T-helper 1 cell treated with Interleukin-12 subunit alpha and Interleukin-12 subunit beta and Interleukin-4 antibody, amounts not matched to agents 30 μg/mL and 1 μg/mL, for 36 hours (primary cell): ENCODE measurements around the gene PAFAH1B2.

ENCODE experiments used
- H3K27ac Mint-ChIP-seq: one replicate; pipeline ENCODE4 v1.8.0; 2021; ENCODE audit warnings: mild to moderate bottlenecking, mixed read lengths
- H3K27me3 Mint-ChIP-seq: one replicate; pipeline ENCODE4 v1.8.0; 2021; ENCODE audit warnings: low read depth, mixed read lengths
- H3K36me3 Mint-ChIP-seq: one replicate; pipeline ENCODE4 v1.8.0; 2021; ENCODE audit warnings: low read depth, mixed read lengths
- H3K4me1 Mint-ChIP-seq: one replicate; pipeline ENCODE4 v1.8.0; 2021; ENCODE audit warnings: low read depth, mixed read lengths
- H3K4me3 Mint-ChIP-seq: one replicate; pipeline ENCODE4 v1.8.0; 2021; ENCODE audit warnings: mild to moderate bottlenecking, moderate library complexity, mixed read lengths
- H3K9me3 Mint-ChIP-seq: one replicate; pipeline ENCODE4 v1.8.0; 2021; ENCODE audit warnings: mixed read lengths

The PAFAH1B2 gene

DNA sequence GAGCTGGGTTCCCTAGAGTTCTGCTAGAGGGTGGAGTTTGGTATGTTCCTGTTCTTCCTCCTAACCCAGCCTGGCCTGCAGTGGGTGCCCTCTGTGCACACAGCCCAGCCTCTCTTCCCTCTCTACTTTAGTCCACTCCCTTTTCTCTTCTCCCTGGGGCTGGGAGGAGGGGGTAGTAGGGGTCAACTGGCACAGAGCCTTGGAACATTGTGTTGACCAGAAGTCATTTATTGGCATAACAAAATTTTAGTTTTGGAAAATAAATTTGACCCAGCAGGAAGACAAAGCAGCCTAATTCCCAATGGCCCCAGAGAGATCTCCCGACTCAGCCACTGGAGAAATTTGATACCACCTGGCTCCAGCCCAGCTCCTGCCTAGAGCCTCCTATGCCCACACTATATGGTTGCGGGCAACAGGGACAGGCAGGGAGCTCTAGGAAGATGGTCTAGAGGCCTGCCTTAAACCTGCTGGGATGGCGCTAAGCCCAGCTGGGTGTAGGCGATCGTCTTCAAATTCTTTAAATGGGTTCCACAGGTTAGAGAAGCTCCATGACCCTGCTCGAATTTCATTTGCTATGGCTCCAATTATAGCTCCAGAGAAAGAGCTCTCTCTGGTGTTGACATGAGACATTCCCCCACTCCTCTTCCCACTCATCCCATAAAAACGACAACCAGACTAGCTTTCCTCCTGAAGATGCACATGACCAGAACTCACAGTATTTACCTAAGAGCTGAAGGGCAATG is 77.9 kb downstream of the PAFAH1B2 start:
- H3K4me3 Mint-ChIP-seq: no peak overlapping the region
- peaks cover 22% of the 10 kb centered on the region for H3K4me1 Mint-ChIP-seq
- H3K27me3 Mint-ChIP-seq: no peaks in the 10 kb centered on the region
- H3K27ac Mint-ChIP-seq: no peak overlapping the region
- no peaks in the 10 kb centered on the region for H3K9me3 Mint-ChIP-seq
- H3K36me3 Mint-ChIP-seq: peaks cover 64% of the 10 kb centered on the region

GRCh38 chr11:117222991-117223740 is 79.1 kb downstream of the PAFAH1B2 start:
- Mint-ChIP-seq H3K4me3 (no peak overlapping the region), H3K4me1 (peaks cover 16% of the 10 kb centered on the region), H3K27ac (no peak overlapping the region), H3K9me3 (no peaks in the 10 kb centered on the region), H3K27me3 (no peaks in the 10 kb centered on the region), H3K36me3 (peaks cover 61% of the 10 kb centered on the region)

GRCh38 chr11:117223741-117224689 is 79.9 kb downstream of the PAFAH1B2 start:
- H3K9me3 Mint-ChIP-seq: no peaks in the 10 kb centered on the region
- H3K27ac Mint-ChIP-seq: no peak overlapping the region
- H3K4me1 Mint-ChIP-seq: peaks cover 15% of the 10 kb centered on the region
- H3K36me3 Mint-ChIP-seq: peaks cover 60% of the 10 kb centered on the region
- H3K4me3 Mint-ChIP-seq: no peak overlapping the region
- no peaks in the 10 kb centered on the region for H3K27me3 Mint-ChIP-seq

DNA sequence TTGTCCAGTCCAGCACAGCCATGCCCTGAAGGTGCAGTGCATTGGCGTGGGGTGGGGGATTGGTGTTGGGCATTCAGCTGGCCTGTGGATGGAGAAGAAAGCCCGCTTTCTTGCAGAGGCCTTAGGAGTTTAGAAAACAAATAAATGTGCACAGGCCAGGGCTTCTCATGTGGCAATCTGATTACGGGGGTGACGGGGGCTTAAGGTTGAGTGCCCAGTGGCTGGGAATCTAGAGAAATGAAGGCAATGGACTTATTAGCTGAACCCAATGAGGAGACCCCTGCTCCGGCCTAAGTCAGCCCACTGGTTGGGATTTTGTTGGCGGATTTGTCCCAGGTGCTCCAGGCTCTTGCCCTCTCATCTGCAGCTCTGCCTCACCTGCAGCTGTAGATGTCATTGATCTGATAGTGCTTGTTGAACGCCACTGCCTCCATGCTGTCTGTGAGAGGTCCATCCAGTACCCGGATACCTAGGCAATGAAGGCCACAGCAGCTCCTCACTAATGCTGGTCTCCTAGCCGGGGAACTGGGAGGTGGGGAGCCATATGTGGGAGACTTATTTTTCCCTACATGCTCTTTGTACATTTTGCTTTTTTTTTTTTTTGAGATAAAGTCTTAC is 81.6 kb downstream of the PAFAH1B2 start:
- Mint-ChIP-seq H3K4me3 (no peak overlapping the region), H3K27me3 (no peaks in the 10 kb centered on the region), H3K27ac (no peak overlapping the region), H3K4me1 (peaks cover 25% of the 10 kb centered on the region), H3K36me3 (peaks cover 55% of the 10 kb centered on the region), H3K9me3 (no peaks in the 10 kb centered on the region)
